H1 (cell line): ENCODE data around the gene DOCK11. TPM values are rescaled to one million over a fixed set of nuclear protein-coding genes. Genes with fewer than 3 reads are reported as not detected.

Source experiments
- CTCF ChIA-PET: fragments of 300-600 bp; sonication (Branson Sonifier 250); formaldehyde crosslinking; loops from one replicate; lab custom pipeline; 2021; ENCODE audit not compliant: partially characterized antibody; lab: Charles Lee
- POLR2A ChIA-PET: fragments of 300-600 bp; sonication (Branson Sonifier 250); formaldehyde crosslinking; loops from one replicate; lab custom pipeline; 2021; ENCODE audit warnings: inconsistent platforms; ENCODE audit not compliant: partially characterized antibody; lab: Charles Lee
- DNase-seq, 2 experiments: peaks; one replicate each; pipeline versions ENCODE4 v3.0.0 to v3.0.0-alpha.2; 2010 to 2022; ENCODE audit warnings: low spot score in 2 of 2, low read depth in 1 of 2, mixed read lengths in 1 of 2
- FAIRE-seq: peaks from 2 replicates; lab custom pipeline; 2011; peaks lifted over from hg19 to GRCh38; lab: Jason Lieb, UNC
- H2AFZ ChIP-seq: 2 replicates; pipeline ENCODE4 v1.8.1; 2012; ENCODE audit warnings: low read length, inconsistent platforms
- H2AK5ac ChIP-seq: 2 replicates; pipeline ENCODE4 v1.6.1; 2013; ENCODE audit warnings: low read depth, low read length
- H2BK120ac ChIP-seq: replicated peaks from 2 replicates; pipeline ENCODE3; 2013; ENCODE audit warnings: low read depth, low read length, inconsistent platforms
- H2BK12ac ChIP-seq: 2 replicates; pipeline ENCODE4 v1.6.1; 2013; ENCODE audit warnings: low read depth, low read length
- H2BK15ac ChIP-seq: 2 replicates; pipeline ENCODE4 v1.6.1; 2013; ENCODE audit warnings: low read length
- H2BK20ac ChIP-seq: 2 replicates; pipeline ENCODE4 v1.6.1; 2013; ENCODE audit warnings: low read length
- H2BK5ac ChIP-seq: 2 replicates; pipeline ENCODE4 v1.6.1; 2013; ENCODE audit warnings: low read depth, low read length
- H3K14ac ChIP-seq: 2 replicates; pipeline ENCODE4 v1.6.1; 2013; ENCODE audit warnings: inconsistent platforms; ENCODE audit not compliant: insufficient read length
- H3K18ac ChIP-seq: 2 replicates; pipeline ENCODE4 v1.6.1; 2013; ENCODE audit warnings: low read length; ENCODE audit errors: extremely low read depth
- H3K23ac ChIP-seq: 2 replicates; pipeline ENCODE4 v1.6.1; 2013; ENCODE audit warnings: inconsistent platforms; ENCODE audit not compliant: insufficient read length
- H3K23me2 ChIP-seq: 2 replicates; pipeline ENCODE4 v1.6.1; 2013; ENCODE audit warnings: low read depth, low read length
- H3K27ac ChIP-seq: 2 replicates; pipeline ENCODE4 v1.6.1; 2011; ENCODE audit warnings: low read depth, low read length, inconsistent platforms
- H3K27me3 ChIP-seq, 4 experiments: replicated peaks in 1 of 4; 1 replicate in 1 of 4; 2 replicates in 3 of 4; pipeline versions ENCODE4 v1.6.1 to v1.8.1; 2011 to 2013; ENCODE audit warnings: low read length in 3 of 4, mild to moderate bottlenecking in 3 of 4, inconsistent platforms in 2 of 4, mixed read lengths in 2 of 4, moderate library complexity in 1 of 4; ENCODE audit not compliant: control insufficient read depth in 3 of 4, insufficient read depth in 3 of 4; ENCODE audit errors: extremely low read depth in 1 of 4
- H3K36me3 ChIP-seq, 4 experiments: 2 replicates each; pipeline versions ENCODE4 v1.6.1 to v1.8.1; 2011 to 2013; ENCODE audit warnings: mild to moderate bottlenecking in 4 of 4, low read length in 3 of 4, moderate library complexity in 2 of 4, control low read depth in 1 of 4, inconsistent platforms in 1 of 4; ENCODE audit not compliant: insufficient read depth in 4 of 4, control insufficient read depth in 2 of 4
- H3K4ac ChIP-seq: replicated peaks from 2 replicates; pipeline ENCODE3; 2013; ENCODE audit warnings: low read length, low read depth, mixed read lengths, inconsistent platforms; ENCODE audit not compliant: insufficient read length
- H3K4me1 ChIP-seq, 4 experiments: replicated peaks in 1 of 4; 1 replicate in 1 of 4; 2 replicates in 3 of 4; pipeline versions ENCODE4 v1.6.1 to v1.8.1; 2011 to 2013; ENCODE audit warnings: low read length in 3 of 4, inconsistent platforms in 2 of 4, mixed read lengths in 1 of 4; ENCODE audit not compliant: insufficient read depth in 4 of 4, control insufficient read depth in 3 of 4
- H3K4me2 ChIP-seq, 2 experiments: 2 replicates each; pipeline versions ENCODE4 v1.6.1 to v1.8.1; 2011 to 2013; ENCODE audit warnings: low read depth in 2 of 2, low read length in 2 of 2, control low read depth in 1 of 2, inconsistent platforms in 1 of 2, mild to moderate bottlenecking in 1 of 2; ENCODE audit not compliant: insufficient read depth in 1 of 2
- H3K4me3 ChIP-seq, 4 experiments: fragments of 200-600, 300-600 bp in 1 of 4; sonication (generic), shearing (Covaris generic), sonication (Bioruptor Twin) in 1 of 4; 2 replicates each; pipeline versions ENCODE4 v1.5.1 to v1.8.1; 2011 to 2016; ENCODE audit warnings: low read length in 4 of 4, low read depth in 3 of 4, control low read depth in 2 of 4, inconsistent platforms in 2 of 4, mild to moderate bottlenecking in 2 of 4, mixed read lengths in 1 of 4, moderate library complexity in 1 of 4; ENCODE audit not compliant: insufficient read depth in 2 of 4; ENCODE audit errors: extremely low read depth in 1 of 4
- H3K56ac ChIP-seq: replicated peaks from 2 replicates; pipeline ENCODE3; 2013; ENCODE audit warnings: low read depth, mild to moderate bottlenecking, mixed read lengths, low read length, inconsistent platforms; ENCODE audit not compliant: insufficient read length
- H3K79me1 ChIP-seq: 2 replicates; pipeline ENCODE4 v1.6.1; 2013; ENCODE audit warnings: low read depth, low read length, control low read depth
- H3K79me2 ChIP-seq, 2 experiments: 2 replicates each; pipeline versions ENCODE4 v1.6.1 to v1.8.1; 2012 to 2013; ENCODE audit warnings: low read length in 2 of 2, mild to moderate bottlenecking in 2 of 2, inconsistent platforms in 1 of 2; ENCODE audit not compliant: insufficient read depth in 2 of 2, control insufficient read depth in 1 of 2
- H3K9ac ChIP-seq, 4 experiments: replicated peaks in 1 of 4; 1 replicate in 1 of 4; 2 replicates in 3 of 4; pipeline versions ENCODE4 v1.6.1 to v1.8.1; 2011 to 2013; ENCODE audit warnings: low read depth in 3 of 4, low read length in 3 of 4, control low read depth in 2 of 4, mild to moderate bottlenecking in 2 of 4, moderate library complexity in 2 of 4, inconsistent platforms in 1 of 4; ENCODE audit errors: extremely low read depth in 1 of 4
- H3K9me3 ChIP-seq, 2 experiments: 2 replicates each; pipeline versions ENCODE4 v1.6.1 to v1.8.1; 2012 to 2013; ENCODE audit warnings: mild to moderate bottlenecking in 2 of 2, moderate library complexity in 2 of 2, control low read depth in 1 of 2, inconsistent platforms in 1 of 2, low read depth in 1 of 2, low read length in 1 of 2, mixed read lengths in 1 of 2; ENCODE audit not compliant: insufficient read depth in 2 of 2
- H4K20me1 ChIP-seq, 2 experiments: replicated peaks in 1 of 2; 2 replicates each; pipeline versions ENCODE3 to v1.8.1; 2011 to 2013; ENCODE audit warnings: inconsistent platforms in 2 of 2, low read length in 2 of 2, mild to moderate bottlenecking in 1 of 2; ENCODE audit not compliant: insufficient read depth in 2 of 2, control insufficient read depth in 1 of 2
- H4K5ac ChIP-seq: 2 replicates; pipeline ENCODE4 v1.6.1; 2013; ENCODE audit warnings: low read length, low read depth, mixed read lengths, inconsistent platforms; ENCODE audit not compliant: insufficient read length
- H4K8ac ChIP-seq: 2 replicates; pipeline ENCODE4 v1.8.0; 2013; ENCODE audit warnings: mild to moderate bottlenecking, moderate library complexity, low read length, inconsistent platforms; ENCODE audit not compliant: insufficient read depth; ENCODE audit errors: extremely low read depth
- H4K91ac ChIP-seq: replicated peaks from 2 replicates; pipeline ENCODE3; 2013; ENCODE audit warnings: low read length, mixed read lengths, inconsistent platforms; ENCODE audit not compliant: insufficient read length
- BRCA1 ChIP-seq: IDR thresholded peaks from 2 replicates; pipeline ENCODE4 v1.6.1; 2012; ENCODE audit warnings: low read depth, low read length, improper control_type of control experiment
- CTBP2 ChIP-seq: IDR thresholded peaks from 2 replicates; pipeline ENCODE4 v1.7.0; 2011; ENCODE audit warnings: borderline replicate concordance, mild to moderate bottlenecking, moderate library complexity, mixed read lengths, low read length; ENCODE audit not compliant: insufficient read depth, insufficient read length
- E2F6 ChIP-seq: IDR thresholded peaks from 2 replicates; pipeline ENCODE4 v1.6.1; 2012; ENCODE audit warnings: inconsistent platforms
- EP300 ChIP-seq, 2 experiments: IDR thresholded peaks; 1 replicate in 1 of 2; 2 replicates in 1 of 2; pipeline ENCODE4 v1.6.1; 2011 to 2012; ENCODE audit warnings: low read depth in 2 of 2, low read length in 2 of 2, mild to moderate bottlenecking in 2 of 2, borderline replicate concordance in 1 of 2, inconsistent platforms in 1 of 2, moderate library complexity in 1 of 2
- FOSL1 ChIP-seq: IDR thresholded peaks from 2 replicates; pipeline ENCODE4 v1.6.1; 2011; ENCODE audit warnings: mild to moderate bottlenecking, low read depth, low read length, moderate library complexity; ENCODE audit not compliant: insufficient read depth
- GTF2F1 ChIP-seq: IDR thresholded peaks from 2 replicates; pipeline ENCODE4 v1.6.1; 2012; ENCODE audit warnings: low read depth, low read length, improper control_type of control experiment, borderline replicate concordance
- KDM1A ChIP-seq: fragments of 200-600, 300-600 bp; sonication (generic); IDR thresholded peaks from 2 replicates; pipeline ENCODE4 v1.7.1; 2016; ENCODE audit warnings: mild to moderate bottlenecking, low read length, borderline replicate concordance
- MAX ChIP-seq: IDR thresholded peaks from 2 replicates; pipeline ENCODE4 v1.6.1; 2012; ENCODE audit warnings: inconsistent platforms
- RAD21 ChIP-seq, 2 experiments: IDR thresholded peaks in 1 of 2; conservative IDR thresholded peaks in 1 of 2; 2 replicates each; pipeline ENCODE4 v1.6.1; 2011; ENCODE audit warnings: low read depth in 2 of 2, low read length in 2 of 2, improper control_type of control experiment in 1 of 2, inconsistent platforms in 1 of 2, mild to moderate bottlenecking in 1 of 2, moderate library complexity in 1 of 2
- SAP30 ChIP-seq: fragments of 300-600 bp; sonication (generic); IDR thresholded peaks from 2 replicates; pipeline ENCODE4 v1.7.1; 2012; ENCODE audit warnings: low read length, moderate library complexity, mild to moderate bottlenecking, inconsistent platforms; ENCODE audit not compliant: insufficient read depth, insufficient replicate concordance
- SP2 ChIP-seq: IDR thresholded peaks from 2 replicates; pipeline ENCODE4 v1.6.1; 2012; ENCODE audit warnings: mild to moderate bottlenecking, low read length, inconsistent platforms
- SP4 ChIP-seq: IDR thresholded peaks from 2 replicates; pipeline ENCODE4 v1.6.1; 2012; ENCODE audit warnings: low read length, inconsistent platforms
- SRF ChIP-seq: IDR thresholded peaks from 2 replicates; pipeline ENCODE4 v1.6.1; 2011; ENCODE audit warnings: mild to moderate bottlenecking, low read depth, low read length, moderate library complexity
- TBP ChIP-seq: IDR thresholded peaks from 2 replicates; pipeline ENCODE4 v1.6.1; 2011; ENCODE audit warnings: low read depth, low read length, improper control_type of control experiment
- polyA plus RNA-seq, 7 experiments: library from polyadenylated mRNA; depleted of rRNA in 3 of 7; stranded (reverse) in 5 of 7; unstranded in 2 of 7; fragments of >200 nt in 5 of 7; fragments of 200-250 nt in 2 of 7; gene quantifications; 1 replicate in 5 of 7; 2 replicates in 1 of 7; 4 replicates in 1 of 7; pipeline versions ENCODE4 v1.2.1 to v1.2.3, GENCODE V29; 2011 to 2013; ENCODE audit warnings: missing spikeins in 2 of 7, mixed read lengths in 2 of 7
- total RNA-seq: library from RNA; stranded (reverse); fragmentation: NEBNext Ultra II Directional; extraction: Animal tissue kit (Norgen Biotek cat#: 25700); gene quantifications from 2 replicates; pipeline ENCODE4 v1.2.1, GENCODE V29; 2021

DOCK11 gene
- total and polyA plus RNA-seq, 2 of the 8 experiments (the other 6 are each of a cell fraction or from before 2014, with no cell fraction given): 4.9 to 12.0 TPM

DNA sequence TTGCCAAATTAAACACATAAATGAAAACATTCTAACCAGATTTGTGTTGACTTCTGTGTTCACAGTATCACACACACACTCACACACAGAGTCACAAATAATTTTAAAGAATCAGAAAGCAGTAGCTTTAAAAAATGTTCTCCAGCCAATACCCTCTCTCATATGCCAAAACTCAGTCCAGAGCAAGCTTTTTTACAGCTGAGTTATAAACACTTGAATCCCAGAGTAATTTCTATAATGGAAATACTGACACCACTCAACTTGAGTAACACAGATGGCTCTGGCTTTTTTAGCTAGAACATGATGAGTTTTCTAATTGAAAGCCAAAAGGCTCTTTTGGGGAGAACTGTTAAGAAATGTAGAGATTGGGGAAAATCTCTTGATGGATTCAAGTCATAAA is 100.8 kb downstream of the DOCK11 start:
- FAIRE-seq (no peak), DNase-seq (no peak)
- H4K20me1 ChIP-seq: no peaks in the 10 kb centered on the region
- no peak overlapping the region for H2AFZ ChIP-seq
- no peaks in the 10 kb centered on the region for H3K27me3 ChIP-seq
- H3K9ac ChIP-seq: no peak overlapping the region
- H4K5ac ChIP-seq: no peak overlapping the region
- ChIA-PET CTCF (no interaction called here), POLR2A (no interaction called here)
- H4K91ac ChIP-seq: no peak overlapping the region
- no peak overlapping the region for H2AK5ac ChIP-seq
- H3K36me3 ChIP-seq: no peaks in the 10 kb centered on the region; a peak in 1 of 8 replicates
- H3K14ac ChIP-seq: no peak overlapping the region
- H3K23ac ChIP-seq: no peak overlapping the region
- H2BK15ac ChIP-seq: no peak overlapping the region
- H3K23me2 ChIP-seq: no peaks in the 10 kb centered on the region
- H3K79me1 ChIP-seq: no peaks in the 10 kb centered on the region
- H3K4me1 ChIP-seq: peaks cover 0 to 2% (median 0%) of the 10 kb centered on the region in 4 experiments; a peak in 3 of 7 replicates
- H3K27ac ChIP-seq: no peak overlapping the region
- H3K56ac ChIP-seq: no peak overlapping the region
- no peak overlapping the region for H2BK20ac ChIP-seq
- H2BK120ac ChIP-seq: no peak overlapping the region
- no peak overlapping the region for H3K4ac ChIP-seq
- no peaks in the 10 kb centered on the region for H3K79me2 ChIP-seq
- no peak overlapping the region for H4K8ac ChIP-seq
- no peak overlapping the region for H2BK12ac ChIP-seq
- H3K9me3 ChIP-seq: no peaks in the 10 kb centered on the region
- no peak overlapping the region for H3K18ac ChIP-seq
- H3K4me3 ChIP-seq: no peak overlapping the region
- H2BK5ac ChIP-seq: no peak overlapping the region
- H3K4me2 ChIP-seq: no peak overlapping the region
- no peak for TF ChIP-seq MAX
- no peak for TF ChIP-seq FOSL1
- no peak for TF ChIP-seq GTF2F1
- TF ChIP-seq SP2: no peak
- TF ChIP-seq SP4: no peak
- TF ChIP-seq SRF: no peak
- no peak for TF ChIP-seq BRCA1
- no peak for TF ChIP-seq SAP30
- TF ChIP-seq TBP: no peak
- no peak for TF ChIP-seq RAD21 (IDR thresholded peaks at IDR 0.05 in 1 of 2, conservative IDR thresholded peaks at IDR 0.05 in 1 of 2; ENCODE audit: low read depth in 2 of 2, low read length in 2 of 2)
- no peak for TF ChIP-seq KDM1A
- no peak for TF ChIP-seq E2F6
- TF ChIP-seq CTBP2: no peak
- no peak for TF ChIP-seq EP300 (IDR thresholded peaks at IDR 0.05; ENCODE audit: borderline replicate concordance in 1 of 2, low read depth in 2 of 2, low read length in 2 of 2)
